HG03039 (cell line): Measurements from ENCODE around the gene IQCB1.
"Not testable (repeated sequence)": the region's sequence is repeated elsewhere in the genome, so short reads cannot be mapped to it uniquely, and the experiment has no call there.

Experiments
- ATAC-seq: cut with Tn5 transposase; IDR thresholded peaks from one replicate; pipeline ENCODE4 v1.9.1; 2021; ENCODE audit warnings: mild to moderate bottlenecking, moderate library complexity; ENCODE audit not compliant: unreplicated experiment

Gene IQCB1, protein sequence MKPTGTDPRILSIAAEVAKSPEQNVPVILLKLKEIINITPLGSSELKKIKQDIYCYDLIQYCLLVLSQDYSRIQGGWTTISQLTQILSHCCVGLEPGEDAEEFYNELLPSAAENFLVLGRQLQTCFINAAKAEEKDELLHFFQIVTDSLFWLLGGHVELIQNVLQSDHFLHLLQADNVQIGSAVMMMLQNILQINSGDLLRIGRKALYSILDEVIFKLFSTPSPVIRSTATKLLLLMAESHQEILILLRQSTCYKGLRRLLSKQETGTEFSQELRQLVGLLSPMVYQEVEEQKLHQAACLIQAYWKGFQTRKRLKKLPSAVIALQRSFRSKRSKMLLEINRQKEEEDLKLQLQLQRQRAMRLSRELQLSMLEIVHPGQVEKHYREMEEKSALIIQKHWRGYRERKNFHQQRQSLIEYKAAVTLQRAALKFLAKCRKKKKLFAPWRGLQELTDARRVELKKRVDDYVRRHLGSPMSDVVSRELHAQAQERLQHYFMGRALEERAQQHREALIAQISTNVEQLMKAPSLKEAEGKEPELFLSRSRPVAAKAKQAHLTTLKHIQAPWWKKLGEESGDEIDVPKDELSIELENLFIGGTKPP

DNA sequence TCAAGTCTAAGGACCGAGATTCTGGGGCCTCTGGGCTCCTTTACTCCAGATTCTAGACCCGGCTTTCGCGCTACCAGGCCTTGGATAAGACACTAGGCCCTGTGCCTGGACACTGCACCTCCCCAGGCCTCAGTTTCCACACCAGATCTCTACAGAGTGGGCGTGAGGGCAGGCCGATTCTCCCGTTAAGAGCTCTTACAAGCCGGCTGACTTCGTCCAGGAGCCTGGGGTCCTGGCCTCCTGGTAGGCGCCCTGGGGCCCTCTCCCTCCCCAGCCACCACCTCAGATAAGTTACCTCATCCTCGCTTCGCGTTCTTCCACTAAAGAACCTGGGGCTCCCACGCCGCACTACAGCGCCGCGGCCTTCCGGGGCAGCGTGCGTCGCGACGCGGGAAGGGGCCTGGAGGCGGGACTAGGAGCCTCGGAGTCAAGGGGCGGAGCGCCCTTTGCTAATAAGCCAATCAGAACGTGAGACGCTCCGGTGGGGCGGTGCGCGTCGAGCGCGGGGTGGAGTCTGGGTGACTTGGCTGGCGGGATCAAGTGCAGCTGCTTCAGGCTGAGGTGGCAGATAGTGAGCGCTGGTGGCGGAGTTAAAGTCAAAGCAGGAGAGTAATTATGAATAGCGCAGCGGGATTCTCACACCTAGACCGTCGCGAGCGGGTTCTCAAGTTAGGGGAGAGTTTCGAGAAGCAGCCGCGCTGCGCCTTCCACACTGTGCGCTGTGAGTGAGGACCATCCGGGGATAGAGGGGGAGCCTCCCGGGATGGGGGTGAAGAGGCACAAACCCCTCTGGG lies at the start of gene IQCB1, which contains the start of gene EAF2:
Gene IQCB1, minus strand, starts transcription at position 390 of the 794 bp plus-strand sequence. CDS start 6,100 bp downstream, outside the sequence.
Gene EAF2, plus strand, starts transcription at position 539 of the 794 bp plus-strand sequence. Its CDS starts 77 bp downstream, at position 616.
- ATAC-seq = peak; percentile 98

DNA sequence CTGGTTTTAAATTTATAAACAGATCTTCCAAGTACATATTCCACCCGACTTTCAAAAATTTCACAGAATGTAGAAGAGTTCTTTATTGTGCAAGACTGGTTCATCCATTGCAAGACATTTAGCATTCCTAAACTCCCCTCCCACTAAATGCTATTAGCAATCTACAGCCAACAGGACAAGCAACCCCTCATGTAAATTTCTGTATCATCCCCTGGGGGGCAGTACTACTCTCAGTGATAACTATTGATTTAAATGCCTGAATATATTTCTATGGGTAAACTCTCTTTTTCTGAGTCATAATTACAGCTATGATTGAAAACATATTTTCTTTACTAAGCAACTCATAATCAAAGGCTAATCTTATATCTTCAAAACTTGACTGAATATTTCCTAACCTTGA lies 48.6 kb upstream of the IQCB1 start:
- ATAC-seq = no peak

DNA sequence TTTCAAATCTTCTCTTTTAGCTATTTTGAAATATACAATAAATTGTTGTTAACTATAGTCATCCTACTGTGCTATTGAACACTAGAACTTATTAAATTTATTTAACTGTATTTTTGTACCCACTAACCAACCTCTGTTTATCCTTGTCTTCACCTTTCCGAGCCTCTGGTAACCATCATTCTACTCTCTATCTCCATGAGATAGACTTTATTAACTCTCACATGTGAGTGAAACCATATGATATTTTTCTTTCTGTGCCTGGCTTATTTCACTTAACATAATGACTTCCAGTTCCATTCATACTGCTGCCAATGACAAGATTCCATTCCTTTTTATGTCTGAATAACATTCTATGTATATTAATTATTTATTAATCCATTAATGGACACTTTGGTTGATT lies 43.6 kb upstream of the IQCB1 start:
- no peak for ATAC-seq

DNA sequence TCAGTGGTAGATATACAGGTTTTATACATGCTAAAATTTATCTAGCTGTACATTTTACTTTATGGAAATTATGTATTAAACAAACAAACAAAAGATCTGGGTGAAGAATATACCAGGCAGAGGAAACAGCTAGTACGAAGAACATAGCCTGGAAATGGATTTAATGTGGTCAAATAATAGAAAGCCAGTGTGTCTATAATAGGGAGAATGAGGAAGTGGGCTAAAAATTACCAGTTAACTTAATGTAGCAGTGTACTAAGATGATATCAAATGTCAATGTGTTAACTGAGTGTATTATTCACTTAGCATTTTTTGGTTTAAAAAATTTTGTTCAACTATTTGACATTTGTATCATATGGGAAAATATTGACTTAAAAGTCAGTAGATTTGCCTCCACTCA lies 36.6 kb upstream of the IQCB1 start:
- no peak for ATAC-seq

DNA sequence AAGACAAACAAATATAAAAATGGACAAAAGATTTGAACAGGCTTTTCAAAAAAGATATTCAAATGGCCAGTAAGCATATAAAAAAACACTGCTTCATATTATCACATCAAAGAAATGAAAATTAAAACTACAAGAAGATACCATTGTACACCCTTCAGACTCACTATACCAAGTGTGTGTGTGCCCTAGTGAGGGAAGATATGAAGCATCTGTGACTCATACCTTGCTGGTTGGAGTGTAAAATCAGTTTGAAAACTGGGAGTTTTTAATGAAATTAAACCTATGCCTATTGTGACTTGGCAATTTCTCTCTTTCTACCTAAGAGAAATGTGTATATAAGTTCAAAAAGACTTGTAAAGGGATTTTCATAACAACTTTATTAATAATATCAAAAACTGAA lies 35.9 kb upstream of the IQCB1 start:
- ATAC-seq = no peak

DNA sequence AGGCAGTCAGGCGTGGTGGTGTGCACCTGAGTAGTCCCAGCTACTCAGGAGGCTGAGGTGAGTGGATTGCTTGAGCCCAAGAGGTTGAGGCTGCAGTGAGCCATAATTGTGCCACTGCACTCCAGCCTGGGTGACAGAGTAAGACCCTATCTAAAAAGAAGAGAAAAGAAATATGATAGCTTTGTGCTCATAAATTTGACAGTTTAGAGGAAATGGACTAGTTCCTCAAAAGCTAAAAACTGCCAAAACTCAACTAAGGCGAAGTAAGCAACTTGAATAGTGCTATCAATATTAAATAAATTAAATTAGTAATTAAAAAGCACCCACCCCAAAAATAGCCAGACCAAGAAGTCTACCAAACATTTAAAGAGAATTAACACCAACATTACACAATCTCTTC lies 34.9 kb upstream of the IQCB1 start:
- no peak for ATAC-seq

DNA sequence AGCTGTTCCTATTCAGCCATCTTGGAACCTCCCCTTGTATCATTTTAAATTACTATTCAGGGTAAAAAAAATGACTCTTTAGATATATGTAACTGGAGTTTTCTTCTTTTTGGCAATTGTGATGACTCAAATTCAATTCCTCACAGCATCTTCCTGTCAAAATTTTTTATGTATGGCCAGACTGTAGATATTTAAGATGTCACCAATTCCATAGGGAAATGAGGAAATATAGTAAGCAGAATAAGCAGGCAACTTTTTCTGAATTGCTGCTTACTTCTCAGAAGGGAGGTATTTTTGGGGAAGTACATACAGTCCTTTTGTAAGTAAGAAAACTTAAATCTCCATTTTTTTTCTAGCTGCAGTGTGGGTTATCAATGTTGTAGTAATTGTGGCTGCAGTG lies 28.9 kb upstream of the IQCB1 start:
- no peak for ATAC-seq

DNA sequence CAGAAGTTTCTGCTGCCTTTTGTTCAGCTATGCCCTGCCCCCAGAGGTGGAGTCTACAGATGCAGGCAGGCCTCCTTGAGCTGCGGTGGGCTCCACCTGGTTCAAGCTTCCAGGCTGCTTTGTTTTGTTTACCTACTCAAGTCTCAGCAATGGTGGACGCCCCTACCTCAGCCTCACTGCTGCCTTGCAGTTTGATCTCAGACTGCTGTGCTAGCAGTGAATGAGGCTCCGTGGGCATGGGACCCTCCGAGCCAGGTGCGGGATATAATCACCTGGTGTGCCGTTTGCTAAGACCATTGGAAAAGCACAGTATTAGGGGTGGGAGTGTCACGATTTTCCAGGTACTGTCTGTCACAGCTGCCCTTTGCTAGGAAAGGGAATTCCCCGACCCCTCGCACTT lies 28.4 kb upstream of the IQCB1 start:
- not testable (repeated sequence) for ATAC-seq

DNA sequence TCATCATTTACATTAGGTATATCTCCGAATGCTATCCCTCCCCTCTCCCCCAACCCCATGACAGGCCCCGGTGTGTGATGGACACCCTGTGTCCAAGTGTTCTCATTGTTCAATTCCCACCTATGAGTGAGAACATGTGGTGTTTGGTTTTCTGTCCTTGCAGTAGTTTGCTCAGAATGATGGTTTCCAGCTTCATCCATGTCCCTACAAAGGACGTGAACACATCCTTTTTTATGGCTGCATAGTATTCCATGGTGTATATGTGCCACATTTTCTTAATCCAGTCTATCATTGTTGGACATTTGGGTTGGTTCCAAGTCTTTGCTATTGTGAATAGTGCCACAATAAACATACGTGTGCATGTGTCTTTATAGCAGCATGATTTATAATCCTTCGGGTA lies 22.9 kb upstream of the IQCB1 start:
- not testable (repeated sequence) for ATAC-seq

DNA sequence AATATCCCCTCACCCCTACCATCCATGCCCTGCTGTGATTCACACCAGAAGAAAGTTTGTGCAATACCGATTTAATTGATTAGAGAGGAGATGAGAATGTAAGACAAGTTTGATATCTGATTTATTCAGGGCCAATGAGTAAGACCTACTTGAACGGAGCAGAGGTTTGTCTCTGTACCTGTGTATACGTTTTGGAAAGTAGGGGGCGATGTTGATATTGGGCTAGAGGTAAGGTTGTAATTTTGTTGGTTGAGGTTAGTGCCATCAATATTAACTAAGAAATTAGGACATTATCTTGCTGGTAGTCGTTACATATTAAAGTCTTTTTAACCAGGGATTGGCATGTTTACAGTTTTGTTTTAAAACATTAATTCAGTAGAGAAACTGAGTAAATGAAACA lies 20.7 kb upstream of the IQCB1 start:
- no peak for ATAC-seq

DNA sequence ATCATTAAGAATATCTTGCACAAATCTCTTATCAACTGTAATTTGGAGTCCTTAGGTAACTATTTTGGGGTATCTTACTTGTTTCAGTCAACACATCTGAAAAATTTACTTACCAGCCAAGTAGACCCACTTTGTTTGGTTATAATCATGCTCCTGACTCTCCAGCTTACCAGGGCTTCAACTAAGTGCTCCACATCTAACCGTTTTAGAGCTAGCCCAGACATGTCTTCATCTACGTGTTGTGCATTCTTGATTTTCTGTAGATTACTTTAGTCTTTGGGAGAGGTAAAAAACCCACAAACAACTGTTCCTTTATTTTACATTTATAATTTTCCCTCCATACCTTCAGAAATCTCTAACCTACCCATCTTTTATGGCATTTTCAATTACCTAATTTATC lies 17.4 kb upstream of the IQCB1 start:
- no peak for ATAC-seq

DNA sequence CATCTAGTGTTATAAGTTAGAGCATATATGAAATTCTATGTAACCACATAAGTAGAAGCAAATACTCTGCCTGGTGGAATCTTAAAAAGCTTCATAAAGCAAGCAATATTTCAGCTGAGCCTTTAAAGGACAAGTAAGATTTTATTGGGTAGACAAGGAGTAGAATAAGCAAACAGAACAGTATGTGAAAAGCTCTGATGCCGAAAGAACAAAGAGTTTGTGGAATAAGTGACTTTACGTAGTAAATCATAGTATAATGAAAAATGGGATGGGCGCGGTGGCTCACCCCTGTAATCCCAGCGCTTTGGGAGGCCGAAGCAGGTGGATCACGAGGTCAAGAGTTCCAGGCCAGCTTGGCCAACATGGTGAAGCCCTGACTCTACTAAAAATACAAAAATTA lies 10.0 kb upstream of the IQCB1 start:
- no peak for ATAC-seq

DNA sequence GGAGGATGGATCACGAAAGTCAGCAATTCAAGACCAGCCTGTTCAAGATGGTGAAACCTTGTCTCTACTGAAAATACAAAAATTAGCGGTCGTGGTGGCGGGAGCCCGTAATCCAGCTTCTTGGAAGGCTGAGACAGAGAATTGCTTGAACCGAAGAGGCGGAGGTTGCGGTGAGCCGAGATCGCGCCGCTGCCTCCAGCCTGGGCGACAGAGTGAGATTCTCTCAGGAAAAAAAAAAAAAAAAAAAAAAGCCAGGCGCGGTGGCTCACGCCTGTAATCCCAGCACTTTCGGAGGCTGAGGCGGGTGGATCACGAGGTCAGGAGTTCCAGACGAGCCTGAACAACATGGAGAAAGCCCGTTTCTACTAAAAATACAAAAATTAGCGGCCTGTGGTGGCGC lies 5.1 kb upstream of the IQCB1 start:
- no peak for ATAC-seq

DNA sequence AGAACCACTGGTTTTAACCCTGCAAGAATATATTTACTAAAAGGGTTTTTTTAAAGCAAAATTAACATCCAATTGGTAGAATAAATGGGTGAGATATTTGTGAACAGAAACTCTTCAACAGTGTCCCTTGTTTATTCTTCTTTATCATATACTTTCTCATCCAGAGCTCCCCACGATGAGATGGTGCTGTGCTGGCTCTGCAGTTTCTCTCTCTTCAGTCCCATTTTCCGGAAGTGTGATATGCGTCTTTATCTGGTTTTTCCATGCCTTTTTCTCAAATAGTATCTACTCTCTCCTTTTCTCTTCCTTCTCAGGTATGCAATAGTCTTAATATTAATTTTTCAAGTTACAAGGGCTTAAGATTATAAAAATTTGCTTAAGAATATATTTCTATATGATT lies 1.6 kb upstream of the IQCB1 start:
- ATAC-seq = no peak

DNA sequence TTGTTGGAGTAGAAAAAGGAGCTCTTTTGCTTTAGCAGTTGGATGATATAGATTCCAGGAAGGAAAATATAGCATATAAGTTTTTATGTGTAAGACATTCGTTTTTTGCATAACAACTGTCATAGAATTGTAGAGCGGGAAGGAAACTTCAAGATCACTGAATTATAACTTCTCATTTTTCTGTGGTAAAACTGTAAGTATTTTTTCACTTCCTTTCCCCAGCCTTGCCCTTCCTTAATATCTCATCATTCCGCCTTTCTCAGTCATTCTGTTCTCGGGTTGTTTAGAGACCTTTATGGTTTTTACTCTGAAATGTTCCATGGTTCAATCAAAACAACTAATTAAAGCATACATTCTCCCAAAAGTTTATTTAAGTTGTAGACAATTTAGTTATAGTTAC lies 1.2 kb upstream of the IQCB1 start:
- ATAC-seq = no peak

DNA sequence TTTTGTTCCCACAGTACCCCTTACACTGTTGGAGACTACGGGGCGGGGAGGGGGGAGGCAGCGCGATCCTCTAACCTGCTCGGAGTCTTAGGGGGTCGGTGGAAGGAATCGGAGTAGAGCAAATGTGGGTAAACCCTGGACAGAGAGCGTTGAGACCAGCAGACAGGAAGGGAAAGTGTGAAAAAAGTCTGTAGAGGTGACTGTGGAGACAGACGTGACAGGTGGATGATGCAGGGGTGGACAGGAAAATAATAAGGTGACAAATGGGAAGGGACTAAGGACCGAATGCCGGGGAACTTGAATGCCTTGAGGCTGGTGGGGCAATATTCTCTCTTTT lies 573 bp upstream of the IQCB1 start:
- peak; percentile 16 for ATAC-seq

DNA sequence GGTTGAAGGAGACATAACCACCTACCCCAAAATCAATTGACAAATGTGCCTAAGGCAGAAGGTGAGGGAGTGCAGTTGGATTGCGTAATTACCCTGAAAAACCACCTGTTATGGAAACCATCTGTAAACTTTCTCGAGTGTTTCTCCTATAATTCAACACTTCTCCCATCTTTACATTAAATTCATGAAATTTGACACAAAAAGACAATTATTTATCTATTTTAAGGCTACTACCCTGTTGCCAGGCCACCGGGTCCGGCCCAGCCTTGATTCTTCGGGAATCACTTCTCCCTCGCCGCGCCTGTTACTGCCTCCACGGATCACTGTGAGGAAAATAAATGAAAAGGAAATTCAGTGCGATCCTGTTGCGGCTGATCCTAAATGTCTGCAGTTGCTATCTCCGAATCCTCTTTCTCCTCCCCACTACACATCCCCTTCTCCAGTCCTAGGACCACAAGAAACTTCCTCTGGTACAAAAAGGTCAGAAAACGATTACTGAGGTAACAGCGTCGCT lies 646 bp downstream of the IQCB1 start:
- ATAC-seq = no peak

DNA sequence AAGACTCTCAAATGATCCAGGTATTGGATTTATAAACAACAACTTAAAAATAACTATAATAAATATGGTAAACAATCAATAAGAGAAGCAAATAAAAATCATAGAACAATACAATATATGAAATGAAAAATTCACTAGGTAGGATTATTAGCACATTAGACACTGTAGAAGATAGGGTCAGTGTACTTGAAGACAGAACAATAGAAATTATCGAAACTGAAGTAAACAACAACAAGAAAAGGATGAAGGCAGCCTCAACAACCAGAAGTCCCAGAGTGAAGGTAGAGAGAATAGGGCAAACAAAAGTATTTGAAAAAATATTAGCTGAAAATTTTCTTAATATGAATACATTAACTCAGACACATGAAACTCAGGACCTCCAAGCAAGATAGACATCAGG lies 11.9 kb downstream of the IQCB1 start:
- no peak for ATAC-seq

DNA sequence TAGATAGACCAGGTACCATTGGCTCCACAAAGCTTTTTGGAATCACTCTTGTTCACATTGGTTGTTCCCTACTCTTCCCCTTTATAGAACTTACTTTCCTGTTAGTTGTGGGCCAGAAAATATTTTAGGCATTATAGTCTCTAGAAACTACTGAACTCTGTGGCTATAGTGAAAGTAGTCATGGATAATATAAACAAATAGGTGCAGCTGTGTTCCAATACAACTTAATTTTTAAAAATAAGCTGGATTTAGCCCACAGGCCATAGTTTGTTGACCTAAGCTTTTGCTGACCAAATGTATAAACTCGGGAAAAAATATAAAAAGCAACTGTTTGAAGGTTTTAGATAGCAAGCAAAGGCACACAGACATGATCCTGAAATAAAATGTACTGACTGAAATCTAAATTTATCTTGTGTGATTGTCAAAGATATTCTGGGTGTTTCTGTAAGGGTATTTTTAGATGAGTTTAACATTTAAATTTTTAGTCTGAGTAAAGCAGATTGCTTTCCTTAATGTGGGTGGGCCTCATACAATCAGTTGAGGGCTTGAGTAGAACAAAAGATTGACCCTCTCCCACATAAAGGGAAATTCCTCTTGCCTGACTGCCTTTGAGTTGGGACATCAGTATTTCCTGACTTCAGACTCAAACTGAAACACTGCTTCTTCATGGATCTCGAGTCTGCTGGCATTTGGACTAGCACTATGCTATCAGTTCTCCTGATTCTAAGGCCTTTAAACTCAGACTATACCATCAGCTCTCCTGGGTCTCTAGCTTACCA lies 13.2 kb downstream of the IQCB1 start:
- no peak for ATAC-seq

DNA sequence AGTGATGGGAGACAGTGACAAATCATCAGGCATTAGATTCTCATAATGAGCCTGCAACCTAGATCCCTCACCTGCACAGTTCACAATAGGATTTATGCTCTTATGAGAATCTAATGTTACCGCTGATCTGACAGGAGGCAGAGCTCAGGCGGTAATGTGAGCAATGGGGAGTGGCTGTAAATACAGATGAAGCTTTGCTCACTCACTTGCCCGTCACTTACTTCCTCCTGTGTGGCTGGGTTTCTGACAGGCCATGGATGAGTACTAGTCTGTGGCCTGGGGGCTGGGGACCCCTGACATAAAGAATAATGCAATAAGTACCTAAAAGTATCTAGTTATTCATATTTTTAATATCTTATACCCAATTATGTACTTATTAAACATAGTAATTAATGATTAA lies 15.6 kb downstream of the IQCB1 start:
- no peak for ATAC-seq

DNA sequence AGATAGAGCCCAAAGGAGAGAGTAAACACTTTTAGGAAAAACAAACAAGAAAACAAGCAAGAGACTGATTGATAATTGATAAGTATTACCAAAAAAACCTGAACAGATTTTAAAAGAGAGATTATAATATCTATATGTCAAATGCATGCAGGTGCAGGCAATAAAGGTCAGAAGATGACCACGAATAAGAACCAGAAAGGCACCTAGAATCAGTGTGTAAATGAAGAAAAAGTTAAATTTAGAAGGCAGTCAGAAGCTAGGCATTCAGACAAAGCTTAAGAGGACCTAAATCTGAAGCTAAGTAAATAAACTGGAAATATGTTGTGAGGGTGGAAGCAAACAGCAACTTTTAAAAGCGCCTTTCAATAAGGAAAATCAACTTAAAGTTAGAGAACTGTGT lies 16.3 kb downstream of the IQCB1 start:
- no peak for ATAC-seq
